Measurements from ENCODE around the gene UGT1A9. TPM values are rescaled to one million over a fixed set of nuclear protein-coding genes. Genes with fewer than 3 reads are reported as not detected.
"Not testable (repeated sequence)": the region's sequence is repeated elsewhere in the genome, so short reads cannot be mapped to it uniquely, and the experiment has no call there.

Gene UGT1A9
- total and polyA plus RNA-seq, 2 of the 4 experiments (the other 2 are of a cell fraction), result not detected

DNA sequence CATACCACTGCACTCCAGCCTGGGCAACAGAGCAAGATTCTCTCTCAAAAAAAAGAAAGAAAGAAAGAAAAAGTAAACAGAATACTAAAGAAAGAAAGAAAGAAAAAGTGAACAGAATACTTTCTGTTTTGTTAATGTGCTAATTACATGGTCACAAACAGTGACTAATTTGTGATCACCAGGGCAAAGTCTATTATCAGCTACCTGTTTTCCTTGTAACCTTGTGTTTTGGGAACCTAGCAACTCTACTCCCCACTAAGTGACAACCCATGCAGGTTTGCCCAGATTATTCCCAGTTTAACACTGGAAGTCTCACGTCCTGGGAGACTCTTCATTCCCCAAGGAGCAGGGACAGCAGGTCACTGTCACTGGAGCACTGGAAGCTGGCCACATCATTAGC lies 16.7 kb upstream of the UGT1A9 start:
- H3K23ac ChIP-seq (ENCODE audit: low read depth, low read length), result no peak overlapping the region
- H3K14ac ChIP-seq (replicated peaks; ENCODE audit: low read depth, low read length), result no peak overlapping the region
- H4K20me1 ChIP-seq (ENCODE audit: insufficient read depth, low read length), result no peaks in the 10 kb centered on the region
- H2AK9ac ChIP-seq (replicated peaks; ENCODE audit: low read depth, low read length, poor library complexity), result no peak overlapping the region
- no peaks in the 10 kb centered on the region for H3K9me3 ChIP-seq (ENCODE audit: control insufficient read depth, insufficient read depth, low read length)
- no peak overlapping the region for H2AFZ ChIP-seq (replicated peaks; ENCODE audit: low read length, poor library complexity)
- BruUV-seq (replicated peaks), result no TSS peak
- no peak overlapping the region for H3K4me3 ChIP-seq (ENCODE audit: insufficient read depth, low read depth, low read length)
- DNase-seq (no peak), ATAC-seq (ENCODE audit: low read depth) (no peak)
- dilution Hi-C loops (cut with HindIII; ENCODE audit: low sequenced_read_pairs, unreplicated experiment) (no loop called here), intact Hi-C loops (cut with micrococcal nuclease) (no loop called here), in situ Hi-C loops (cut with MboI; ENCODE audit: low sequenced_read_pairs) (no loop called here)
- H3K4me1 ChIP-seq (ENCODE audit: control insufficient read depth, insufficient read depth, low read length), result no peaks in the 10 kb centered on the region
- H3K9me1 ChIP-seq (ENCODE audit: insufficient read depth, low read length), result no peaks in the 10 kb centered on the region
- H2BK120ac ChIP-seq (ENCODE audit: low read depth, low read length), result no peak overlapping the region
- no peak overlapping the region for H3K27ac ChIP-seq (ENCODE audit: insufficient read depth, low read length)
- ChIA-PET CTCF (no interaction called here), POLR2A (ENCODE audit: unreplicated experiment) (no interaction called here)
- H3K36me3 ChIP-seq (ENCODE audit: control insufficient read depth, insufficient read depth, low read length), result no peaks in the 10 kb centered on the region
- H4K91ac ChIP-seq (ENCODE audit: insufficient read depth, low read depth, low read length), result no peak overlapping the region
- no peak overlapping the region for H2BK15ac ChIP-seq (ENCODE audit: low read depth, low read length)
- no peak overlapping the region for H3K18ac ChIP-seq (ENCODE audit: low read depth, low read length)
- H2AK5ac ChIP-seq (ENCODE audit: low read depth, low read length), result no peak overlapping the region
- no peak overlapping the region for H2BK5ac ChIP-seq (ENCODE audit: low read depth, low read length, poor library complexity, severe bottlenecking)
- H3K4me2 ChIP-seq (ENCODE audit: low read depth, low read length), result no peak overlapping the region
- peaks cover 3% of the 10 kb centered on the region; the same call in 1 of the 2 replicates for H3K27me3 ChIP-seq (ENCODE audit: control insufficient read depth, insufficient read depth, low read length)
- H4K5ac ChIP-seq (ENCODE audit: low read depth, low read length), result no peak overlapping the region
- no peak overlapping the region for H4K8ac ChIP-seq (ENCODE audit: low read depth in 2 of 2, low read length in 2 of 2)
- H3K9ac ChIP-seq (ENCODE audit: low read depth, low read length), result no peak overlapping the region
- TF ChIP-seq MAFK (IDR thresholded peaks at IDR 0.05; ENCODE audit: low read depth, low read length) (no peak), NFE2L2 (IDR thresholded peaks at IDR 0.05; ENCODE audit: low read depth, low read length) (no peak), MAZ (IDR thresholded peaks at IDR 0.05; ENCODE audit: borderline replicate concordance, low read depth, low read length) (no peak), SMC3 (IDR thresholded peaks at IDR 0.05; ENCODE audit: low read depth, low read length) (no peak), POLR2A (IDR thresholded peaks at IDR 0.05; ENCODE audit: low read depth, low read length) (no peak), RFX5 (IDR thresholded peaks at IDR 0.05; ENCODE audit: low read depth, low read length) (no peak)
- TF ChIP-seq, protein P1, sequence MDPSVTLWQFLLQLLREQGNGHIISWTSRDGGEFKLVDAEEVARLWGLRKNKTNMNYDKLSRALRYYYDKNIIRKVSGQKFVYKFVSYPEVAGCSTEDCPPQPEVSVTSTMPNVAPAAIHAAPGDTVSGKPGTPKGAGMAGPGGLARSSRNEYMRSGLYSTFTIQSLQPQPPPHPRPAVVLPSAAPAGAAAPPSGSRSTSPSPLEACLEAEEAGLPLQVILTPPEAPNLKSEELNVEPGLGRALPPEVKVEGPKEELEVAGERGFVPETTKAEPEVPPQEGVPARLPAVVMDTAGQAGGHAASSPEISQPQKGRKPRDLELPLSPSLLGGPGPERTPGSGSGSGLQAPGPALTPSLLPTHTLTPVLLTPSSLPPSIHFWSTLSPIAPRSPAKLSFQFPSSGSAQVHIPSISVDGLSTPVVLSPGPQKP (IDR thresholded peaks at IDR 0.05; ENCODE audit: borderline replicate concordance, low read depth, low read length), result no peak
- no peak overlapping the region for H3K4ac ChIP-seq (ENCODE audit: low read depth, low read length)
- no peak overlapping the region for H3K56ac ChIP-seq (ENCODE audit: extremely low read depth, insufficient read depth, low read length)
- no peaks in the 10 kb centered on the region for H3K79me1 ChIP-seq (ENCODE audit: low read depth in 1 of 2, low read length in 2 of 2)
- H2BK20ac ChIP-seq (ENCODE audit: low read depth, low read length), result no peak overlapping the region
- no CpG with 5 or more reads among the region's 1 CpG for WGBS, 2 experiments (ENCODE audit: extremely low coverage in 2 of 2, insufficient read length in 1 of 2)

DNA sequence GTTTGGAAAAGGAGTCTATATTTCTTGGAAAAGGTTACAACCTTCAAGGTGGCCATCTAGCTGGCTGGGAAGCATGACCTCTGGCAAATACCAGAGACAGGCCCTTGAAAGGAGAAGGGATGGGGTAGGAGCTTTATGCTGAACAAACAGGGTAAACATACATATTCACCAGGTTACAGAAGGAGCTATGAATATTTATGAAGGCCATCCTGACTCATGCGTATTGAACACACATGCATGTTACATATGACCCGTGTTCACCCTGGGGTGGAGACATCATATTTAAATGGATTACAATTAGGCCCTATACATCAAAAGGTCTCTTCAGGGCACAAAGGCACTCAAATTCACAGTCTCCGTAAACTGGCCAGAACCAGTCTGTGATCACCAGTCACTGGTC lies 15.8 kb upstream of the UGT1A9 start:
- H3K4me1 ChIP-seq (ENCODE audit: control insufficient read depth, insufficient read depth, low read length); H3K9me1 ChIP-seq (ENCODE audit: insufficient read depth, low read length); H2AFZ ChIP-seq (replicated peaks; ENCODE audit: low read length, poor library complexity); H2BK20ac ChIP-seq (ENCODE audit: low read depth, low read length); BruUV-seq (replicated peaks); H3K27ac ChIP-seq (ENCODE audit: insufficient read depth, low read length); H3K27me3 ChIP-seq (ENCODE audit: control insufficient read depth, insufficient read depth, low read length); H4K8ac ChIP-seq (ENCODE audit: low read depth in 2 of 2, low read length in 2 of 2); H3K4me3 ChIP-seq (ENCODE audit: insufficient read depth, low read depth, low read length); H3K23ac ChIP-seq (ENCODE audit: low read depth, low read length); H4K91ac ChIP-seq (ENCODE audit: insufficient read depth, low read depth, low read length); H3K9me3 ChIP-seq (ENCODE audit: control insufficient read depth, insufficient read depth, low read length); H3K14ac ChIP-seq (replicated peaks; ENCODE audit: low read depth, low read length); H3K4me2 ChIP-seq (ENCODE audit: low read depth, low read length); intact Hi-C loops (cut with micrococcal nuclease); H3K9ac ChIP-seq (ENCODE audit: low read depth, low read length); H3K4ac ChIP-seq (ENCODE audit: low read depth, low read length); in situ Hi-C loops (cut with MboI; ENCODE audit: low sequenced_read_pairs); CTCF ChIA-PET; H2BK120ac ChIP-seq (ENCODE audit: low read depth, low read length); H2AK5ac ChIP-seq (ENCODE audit: low read depth, low read length); ATAC-seq (ENCODE audit: low read depth); DNase-seq; POLR2A ChIA-PET (ENCODE audit: unreplicated experiment); H3K79me1 ChIP-seq (ENCODE audit: low read depth in 1 of 2, low read length in 2 of 2); H4K5ac ChIP-seq (ENCODE audit: low read depth, low read length); H2BK5ac ChIP-seq (ENCODE audit: low read depth, low read length, poor library complexity, severe bottlenecking); H3K18ac ChIP-seq (ENCODE audit: low read depth, low read length); H3K36me3 ChIP-seq (ENCODE audit: control insufficient read depth, insufficient read depth, low read length); H2AK9ac ChIP-seq (replicated peaks; ENCODE audit: low read depth, low read length, poor library complexity); H4K20me1 ChIP-seq (ENCODE audit: insufficient read depth, low read length); H2BK15ac ChIP-seq (ENCODE audit: low read depth, low read length); dilution Hi-C loops (cut with HindIII; ENCODE audit: low sequenced_read_pairs, unreplicated experiment); H3K56ac ChIP-seq (ENCODE audit: extremely low read depth, insufficient read depth, low read length): not testable (repeated sequence)
- WGBS, 2 experiments (ENCODE audit: extremely low coverage in 2 of 2, insufficient read length in 1 of 2), result no CpG with 5 or more reads among the region's 3 CpGs
